ENCODE data around the gene EID2B. TPM values are rescaled to one million over a fixed set of nuclear protein-coding genes. Genes with fewer than 3 reads are reported as not detected.

Gene EID2B
- total RNA-seq, 1 experiment from 2014 or later: 2.1 TPM

DNA sequence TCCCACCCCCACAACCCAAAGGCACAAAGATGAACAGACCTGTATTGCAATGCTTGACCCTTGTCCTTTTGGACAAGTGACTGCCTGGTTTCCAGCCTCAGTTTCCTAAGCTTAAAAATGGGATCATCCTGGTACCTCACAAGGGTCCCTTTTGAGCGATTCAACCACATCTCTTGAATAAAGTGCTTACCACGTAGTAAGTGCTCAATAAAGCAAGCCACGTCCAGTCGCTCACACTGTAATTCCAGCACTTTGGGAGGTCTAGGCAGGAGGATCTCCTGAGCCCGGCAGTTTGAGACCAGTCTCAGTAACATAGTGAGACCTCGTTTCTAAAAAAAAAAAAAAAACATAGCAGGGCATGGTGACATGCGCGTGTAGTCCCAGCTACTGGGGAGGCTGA is 32.7 kb downstream of the EID2B start:
- DNase-seq (ENCODE audit: low spot score): no peak

DNA sequence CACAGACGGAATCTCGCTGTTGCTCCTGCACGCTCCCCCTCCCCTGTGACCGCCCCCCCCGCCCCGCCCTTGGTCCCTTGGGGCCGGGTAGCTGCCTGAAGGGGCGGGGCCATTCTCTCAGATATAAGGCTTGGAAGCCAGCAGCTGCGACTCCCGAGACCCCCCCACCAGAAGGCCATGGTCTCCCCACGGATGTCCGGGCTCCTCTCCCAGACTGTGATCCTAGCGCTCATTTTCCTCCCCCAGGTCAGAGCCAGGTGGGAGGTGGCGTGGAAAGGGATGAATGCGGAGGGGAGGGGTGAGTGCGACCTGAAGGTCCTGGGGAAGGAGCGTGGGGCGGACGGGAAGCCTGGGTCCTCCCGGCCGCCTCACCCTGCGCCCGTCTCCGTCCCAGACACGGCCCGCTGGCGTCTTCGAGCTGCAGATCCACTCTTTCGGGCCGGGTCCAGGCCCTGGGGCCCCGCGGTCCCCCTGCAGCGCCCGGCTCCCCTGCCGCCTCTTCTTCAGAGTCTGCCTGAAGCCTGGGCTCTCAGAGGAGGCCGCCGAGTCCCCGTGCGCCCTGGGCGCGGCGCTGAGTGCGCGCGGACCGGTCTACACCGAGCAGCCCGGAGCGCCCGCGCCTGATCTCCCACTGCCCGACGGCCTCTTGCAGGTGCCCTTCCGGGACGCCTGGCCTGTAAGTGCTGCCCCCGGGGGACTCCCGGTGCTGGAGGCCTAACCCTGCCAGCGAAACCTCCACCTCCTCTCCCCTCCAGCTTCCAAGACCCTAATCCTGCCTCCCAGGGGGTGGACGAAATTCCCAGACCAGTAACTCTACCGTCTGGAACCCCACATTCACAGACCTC is 33.6 kb downstream of the EID2B start, which contains the start of gene DLL3:
Gene DLL3, plus strand, starts transcription at position 150 of the 845 bp plus-strand sequence. Its CDS starts 28 bp downstream, at position 178.
- DNase-seq (ENCODE audit: low spot score): no peak

DNA sequence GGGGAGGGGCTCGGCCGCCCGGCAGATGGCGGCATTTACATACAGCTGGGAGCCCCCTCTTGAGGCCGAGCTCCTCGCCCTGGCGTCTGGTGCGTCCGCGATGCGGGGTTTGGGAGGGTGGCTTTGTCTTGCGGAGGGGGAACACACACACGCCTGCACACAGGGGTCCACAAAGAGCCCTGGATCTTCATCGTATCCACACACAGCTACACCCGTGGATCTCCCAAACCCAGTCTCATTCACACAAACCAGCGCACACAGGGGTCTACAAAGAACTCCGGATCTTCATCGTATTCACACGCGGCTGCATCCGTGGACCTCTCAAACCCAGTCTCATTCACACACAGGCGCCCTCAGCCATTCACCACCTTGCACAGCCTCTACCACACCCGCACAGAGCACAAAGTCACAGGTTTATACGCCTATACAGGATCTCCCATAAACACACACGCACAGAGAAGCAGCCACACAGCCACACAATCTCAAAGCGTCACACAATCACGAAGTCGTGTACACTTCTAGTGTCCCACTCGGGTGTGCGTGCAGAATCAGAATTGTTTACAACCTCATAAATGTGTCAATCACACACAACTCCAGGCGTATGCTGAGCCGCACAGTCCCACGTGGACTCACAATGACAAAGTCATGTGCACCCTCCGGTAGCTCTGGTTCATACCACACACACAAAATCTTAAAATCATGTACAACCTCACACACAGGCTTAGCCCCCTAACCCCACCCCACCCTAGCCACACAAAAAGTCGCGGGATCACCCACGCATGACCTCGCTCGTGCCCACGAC is 34.5 kb downstream of the EID2B start:
- peak; percentile 66 for DNase-seq (ENCODE audit: low spot score)

DNA sequence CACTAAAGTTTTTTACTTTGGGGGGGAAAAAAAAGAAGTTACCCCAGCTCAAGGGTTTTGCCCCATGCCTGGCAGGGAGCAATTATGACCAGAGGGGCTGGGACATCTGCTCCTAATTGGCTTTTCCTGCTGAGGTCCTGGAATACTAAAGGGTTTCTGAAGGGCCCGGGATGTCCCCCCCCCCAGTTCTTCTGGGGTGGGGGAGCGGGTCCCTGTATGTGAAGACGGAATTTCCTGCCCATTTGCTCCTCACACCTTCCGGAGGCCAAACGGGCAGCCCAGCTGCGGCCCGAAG is 35.0 kb downstream of the EID2B start:
- no peak for DNase-seq (ENCODE audit: low spot score)

DNA sequence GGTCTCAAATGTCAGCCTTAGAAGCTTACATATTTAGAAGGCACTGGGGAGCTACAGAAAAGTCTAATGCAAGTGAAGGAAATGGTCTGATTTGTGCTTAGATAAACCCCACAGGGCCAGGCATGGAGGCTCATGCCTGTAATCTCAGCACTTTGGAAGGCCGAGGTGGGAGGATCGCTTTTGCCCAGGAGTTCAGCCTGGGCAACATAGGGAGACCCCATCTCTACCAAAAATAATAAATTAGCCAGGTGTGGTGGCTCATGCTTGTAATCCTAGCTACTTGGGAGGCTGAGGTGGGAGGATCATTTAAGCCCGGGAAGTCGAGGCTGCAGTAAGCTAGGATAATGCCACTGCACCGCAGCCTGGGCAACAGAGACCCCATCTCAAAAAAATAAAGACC is 36.6 kb downstream of the EID2B start:
- DNase-seq (ENCODE audit: low spot score): no peak

DNA sequence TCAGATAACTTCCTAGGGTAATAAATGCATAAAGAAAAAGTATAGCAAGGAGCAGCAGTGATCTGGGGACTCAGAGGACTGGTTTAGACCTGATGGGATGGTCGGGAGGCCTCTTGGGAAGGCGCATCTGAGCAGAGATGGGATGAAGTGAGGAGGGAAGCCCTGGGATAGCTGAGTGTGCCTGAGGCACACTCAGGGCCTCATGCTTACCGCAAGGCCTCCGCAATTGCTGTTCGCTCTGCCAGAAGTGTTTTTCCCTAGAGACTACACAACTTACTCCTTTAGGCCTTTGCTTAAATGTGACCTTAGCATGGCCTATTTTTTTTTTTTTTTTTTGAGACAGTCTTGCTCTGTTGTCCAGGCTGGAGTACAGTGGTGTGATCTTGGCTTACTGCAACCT is 38.0 kb downstream of the EID2B start:
- no peak for DNase-seq (ENCODE audit: low spot score)

DNA sequence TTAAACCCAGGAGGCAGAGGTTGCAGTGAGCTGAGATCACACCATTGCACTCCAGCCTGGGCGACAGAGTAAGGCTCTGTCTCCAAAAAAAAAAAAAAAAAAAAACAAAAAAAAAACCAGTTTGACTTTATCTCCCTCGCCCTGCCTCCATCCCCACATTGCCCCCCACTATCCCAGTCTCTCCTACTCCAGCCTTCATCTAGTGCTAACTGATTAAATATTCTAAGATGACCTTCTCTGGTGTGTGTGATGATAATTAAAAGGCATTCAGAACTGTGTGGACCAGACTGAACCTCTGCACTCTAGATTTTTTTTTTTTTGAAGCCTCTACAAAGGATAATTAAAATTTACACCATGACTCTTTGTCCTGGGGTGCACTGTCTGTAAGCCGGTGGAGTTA is 39.9 kb downstream of the EID2B start:
- DNase-seq (ENCODE audit: low spot score): no peak

DNA sequence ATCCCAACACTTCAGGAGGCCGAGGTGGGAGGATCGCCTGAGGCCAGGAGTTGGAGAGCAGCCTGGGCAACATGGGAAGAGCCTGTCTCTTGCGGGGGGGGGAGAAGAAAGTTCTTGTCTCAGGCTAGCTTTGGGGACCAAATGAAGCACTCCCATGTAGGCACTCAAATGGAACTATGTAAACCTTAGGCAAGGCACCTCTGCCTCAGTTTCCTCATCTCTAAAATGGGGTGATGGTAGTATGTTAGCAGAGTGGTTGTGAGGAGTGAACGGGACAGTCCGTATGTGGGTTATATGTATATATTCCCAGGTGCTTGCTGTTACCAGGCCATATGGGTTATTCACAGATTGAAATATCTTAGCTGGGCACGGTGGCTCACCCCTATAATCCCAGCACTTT is 40.4 kb downstream of the EID2B start:
- DNase-seq (ENCODE audit: low spot score): no peak

DNA sequence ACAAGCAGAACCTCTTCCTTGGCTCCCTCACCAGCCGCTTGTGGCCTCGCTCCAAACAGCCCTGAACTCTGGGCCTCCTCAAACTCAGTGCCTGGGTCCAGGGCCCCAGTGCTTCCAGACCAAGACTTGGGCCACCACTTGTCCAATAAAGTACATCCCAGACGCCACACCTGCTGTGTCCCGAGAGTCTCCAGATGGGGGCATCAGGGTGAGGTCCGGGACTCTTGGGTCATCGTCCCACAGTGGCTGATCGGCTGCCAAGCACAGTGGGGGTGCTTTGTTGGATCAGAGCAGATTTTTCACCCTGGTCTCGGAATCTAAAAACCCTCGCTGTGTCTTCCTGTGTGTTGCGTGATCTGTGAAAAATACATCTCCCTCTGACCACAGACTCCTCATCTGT is 42.9 kb downstream of the EID2B start:
- DNase-seq (ENCODE audit: low spot score): no peak

DNA sequence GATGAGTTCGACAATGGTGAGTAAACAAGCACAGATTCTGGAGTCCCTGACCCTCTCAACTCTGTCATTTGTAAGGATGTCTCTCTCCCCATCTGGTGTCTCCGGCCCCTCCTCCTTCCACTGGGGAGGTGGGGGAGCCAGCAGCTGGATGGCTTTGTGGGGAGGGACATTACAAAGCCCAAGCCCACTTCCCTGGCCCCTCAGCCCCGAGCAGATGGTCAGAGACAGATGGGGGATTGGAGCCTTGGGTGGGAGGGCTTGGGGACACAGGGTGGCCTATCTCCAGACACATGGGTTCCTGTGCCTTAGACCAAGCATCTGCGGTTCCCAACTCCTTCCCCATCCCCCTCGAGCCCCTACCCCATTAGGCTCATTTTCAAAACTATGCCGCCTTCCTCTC is 49.5 kb downstream of the EID2B start:
- no peak for DNase-seq (ENCODE audit: low spot score)

DNA sequence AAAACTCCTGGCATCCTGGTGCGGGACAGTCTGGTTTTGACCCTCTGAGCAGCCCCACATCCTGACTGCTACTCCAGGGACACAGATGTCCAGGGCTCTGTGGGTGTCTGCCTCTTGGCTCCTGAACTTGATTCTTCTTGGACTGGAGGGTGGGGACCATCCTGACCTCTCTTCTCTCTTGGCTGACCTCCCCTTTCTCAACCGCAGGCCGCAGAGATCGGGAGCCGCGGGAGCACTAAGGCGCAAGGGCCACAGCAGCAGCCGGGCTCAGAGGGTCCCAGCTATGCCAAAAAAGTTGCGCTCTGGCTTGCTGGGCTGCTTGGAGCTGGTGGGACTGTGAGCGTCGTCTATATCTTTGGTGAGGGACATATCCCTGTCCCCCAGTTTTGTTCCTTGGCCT is 51.0 kb downstream of the EID2B start:
- DNase-seq (ENCODE audit: low spot score): no peak

DNA sequence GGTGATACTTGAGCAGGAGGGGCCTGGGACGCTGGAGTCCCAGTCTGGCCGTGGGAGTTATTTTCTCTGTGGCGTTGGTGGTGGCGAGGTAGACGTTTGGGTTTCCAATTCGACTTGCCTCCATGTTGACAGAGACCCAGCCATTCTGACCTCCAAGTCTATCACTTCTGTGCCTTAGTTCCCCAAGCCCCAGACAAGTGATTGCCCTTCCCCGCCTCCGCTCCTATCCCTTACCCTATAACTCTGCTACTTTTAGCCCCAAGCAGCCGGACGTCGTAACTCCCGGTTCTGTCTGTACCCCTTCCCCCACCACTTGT is 51.5 kb downstream of the EID2B start:
- DNase-seq (ENCODE audit: low spot score): no peak

Other genes with a start within 250 kb of the EID2B start
- not detected in 2 replicates for gene IFNL1, start 236.4 kb downstream of the EID2B start, total RNA-seq (2014; rRNA removed; shearing (Covaris generic))
- 0.38 and 0.44 TPM in 2 replicates for gene LRFN1, start 212.0 kb downstream of the EID2B start, total RNA-seq (2014; rRNA removed; shearing (Covaris generic))
- gene GMFG, start 196.8 kb downstream of the EID2B start, total RNA-seq (2014; rRNA removed; shearing (Covaris generic)): not detected in 2 replicates
- gene SAMD4B, start 190.4 kb downstream of the EID2B start, total RNA-seq (2014; rRNA removed; shearing (Covaris generic)): 220 and 230 TPM in 2 replicates
- 109 and 115 TPM in 2 replicates for gene PAF1, start 141.7 kb downstream of the EID2B start, total RNA-seq (2014; rRNA removed; shearing (Covaris generic))
- gene MED29, start 141.5 kb downstream of the EID2B start, total RNA-seq (2014; rRNA removed; shearing (Covaris generic)): 59.7 and 64.3 TPM in 2 replicates
- gene ZFP36, start 126.0 kb downstream of the EID2B start, total RNA-seq (2014; rRNA removed; shearing (Covaris generic)): 124 and 131 TPM in 2 replicates
- gene PLEKHG2, start 120.2 kb downstream of the EID2B start, total RNA-seq (2014; rRNA removed; shearing (Covaris generic)): 51.0 and 61.2 TPM in 2 replicates
- 798 and 1,020 TPM in 2 replicates for gene RPS16, start 96.9 kb downstream of the EID2B start, total RNA-seq (2014; rRNA removed; shearing (Covaris generic))
- 128 and 151 TPM in 2 replicates for gene SUPT5H, start 87.3 kb downstream of the EID2B start, total RNA-seq (2014; rRNA removed; shearing (Covaris generic))
- gene TIMM50, start 52.0 kb downstream of the EID2B start, total RNA-seq (2014; rRNA removed; shearing (Covaris generic)): 261 and 295 TPM in 2 replicates
- gene DLL3, start 33.9 kb downstream of the EID2B start, total RNA-seq (2014; rRNA removed; shearing (Covaris generic)): 0.15 TPM in 1 of 2 replicates, not detected in the other
- not detected in 2 replicates for gene SELENOV, start 17.7 kb downstream of the EID2B start, total RNA-seq (2014; rRNA removed; shearing (Covaris generic))
- gene EID2, start 7.3 kb upstream of the EID2B start, total RNA-seq (2014; rRNA removed; shearing (Covaris generic)): 18.8 and 21.9 TPM in 2 replicates
- gene LGALS13, start 69.7 kb upstream of the EID2B start, total RNA-seq (2014; rRNA removed; shearing (Covaris generic)): not detected in 2 replicates
- not detected in 2 replicates for gene LGALS16, start 123.1 kb upstream of the EID2B start, total RNA-seq (2014; rRNA removed; shearing (Covaris generic))
- gene LGALS14, start 171.6 kb upstream of the EID2B start, total RNA-seq (2014; rRNA removed; shearing (Covaris generic)): not detected in 2 replicates
- gene CLC, start 205.2 kb upstream of the EID2B start, total RNA-seq (2014; rRNA removed; shearing (Covaris generic)): not detected in 2 replicates
- gene LEUTX, start 246.0 kb upstream of the EID2B start, total RNA-seq (2014; rRNA removed; shearing (Covaris generic)): not detected in 2 replicates

All from HT-29 (cell line).